WI38 (cell line): ENCODE measurements around the gene C1QL4.
"Not testable (repeated sequence)": the region's sequence is repeated elsewhere in the genome, so short reads cannot be mapped to it uniquely, and the experiment has no call there.

ENCODE experiments used
- H3K4me3 ChIP-seq: 2 replicates; pipeline ENCODE4 v1.5.1; 2011; ENCODE audit warnings: low read depth, mild to moderate bottlenecking, control low read depth, low read length
- CTCF ChIP-seq: IDR thresholded peaks from 2 replicates; pipeline ENCODE4 v1.5.1; 2012; ENCODE audit warnings: low read depth, mild to moderate bottlenecking, control low read depth, low read length

The C1QL4 gene

GRCh38 chr12:49288922-49289555, 47.9 kb downstream of the C1QL4 start:
- no peak for TF ChIP-seq CTCF
- no peak overlapping the region for H3K4me3 ChIP-seq

GRCh38 chr12:49288412-49288853, 48.6 kb downstream of the C1QL4 start:
- no peak overlapping the region for H3K4me3 ChIP-seq
- peak; percentile 64 for TF ChIP-seq CTCF

- no peak overlapping the region for H3K4me3 ChIP-seq
- TF ChIP-seq CTCF = no peak
Measured at GRCh38 chr12:49287876-49288275, 49.1 kb downstream of the C1QL4 start.

DNA sequence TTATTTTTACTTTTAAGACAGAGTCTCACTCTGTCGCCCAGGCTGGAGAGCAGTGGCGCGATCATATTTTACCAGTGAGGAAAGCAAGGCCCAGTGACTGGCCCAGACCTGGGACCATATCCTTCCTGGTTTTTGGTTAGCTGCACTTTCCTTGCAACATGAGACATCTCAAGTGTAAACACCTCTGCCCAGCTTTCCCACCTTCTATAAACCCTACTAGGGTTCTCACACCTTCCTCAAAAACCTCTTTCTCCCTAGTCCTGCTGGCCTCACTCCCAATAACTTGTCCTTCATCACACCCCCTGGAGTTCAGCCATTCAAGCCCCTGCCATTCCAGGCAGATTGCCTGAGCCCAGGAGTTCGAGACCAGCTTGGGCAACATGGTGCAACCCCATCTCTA, 52.3 kb downstream of the C1QL4 start:
- no peak for TF ChIP-seq CTCF

DNA sequence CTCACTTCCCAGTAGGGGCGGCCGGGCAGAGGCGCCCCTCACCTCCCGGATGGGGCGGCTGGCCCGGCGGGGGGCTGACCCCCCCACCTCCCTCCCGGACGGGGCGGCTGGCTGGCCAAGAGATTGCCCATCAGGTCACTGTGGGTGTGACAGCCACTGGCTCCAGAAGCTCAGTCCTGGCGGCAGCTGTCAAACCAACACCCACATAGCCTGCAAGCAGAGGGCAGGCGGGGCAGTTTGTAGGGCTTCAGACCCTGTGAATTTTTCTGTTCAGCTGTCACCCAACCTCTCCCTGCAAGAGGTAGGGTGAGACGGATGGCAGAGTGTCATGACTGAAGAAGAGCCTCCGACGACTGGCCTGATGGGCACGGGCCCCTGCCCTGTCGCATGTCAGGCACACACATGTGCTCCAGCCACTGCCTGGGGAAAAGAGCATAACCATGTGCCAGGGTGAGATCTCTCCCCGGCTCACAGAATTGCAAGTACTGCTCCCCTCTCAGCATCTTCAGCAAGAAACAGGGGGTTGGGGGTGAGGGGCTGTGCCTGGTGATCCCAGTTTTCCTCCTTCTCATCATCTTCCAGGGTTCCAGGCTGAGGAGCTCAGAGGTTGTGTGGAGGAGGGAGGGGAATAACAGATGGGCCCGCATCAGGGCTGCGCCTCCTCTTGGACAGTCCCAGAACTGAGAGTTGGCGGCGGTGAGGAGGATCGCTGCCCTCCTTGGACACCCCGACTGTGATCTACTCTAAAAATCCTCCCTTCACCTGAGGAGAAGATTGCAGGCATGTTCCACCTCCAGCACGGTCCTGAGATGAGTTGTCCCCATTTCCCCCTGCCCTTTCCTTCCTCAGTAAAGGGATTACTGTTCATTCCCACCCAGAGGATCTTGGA, 53.2 kb downstream of the C1QL4 start:
- TF ChIP-seq CTCF = 0 out of 2 replicates have a peak, but pooled peaks have one; percentile 2
- H3K4me3 ChIP-seq = no peak overlapping the region

More for the DNA sequence above, 52.3 kb downstream of the C1QL4 start:
- no peak overlapping the region for H3K4me3 ChIP-seq

DNA sequence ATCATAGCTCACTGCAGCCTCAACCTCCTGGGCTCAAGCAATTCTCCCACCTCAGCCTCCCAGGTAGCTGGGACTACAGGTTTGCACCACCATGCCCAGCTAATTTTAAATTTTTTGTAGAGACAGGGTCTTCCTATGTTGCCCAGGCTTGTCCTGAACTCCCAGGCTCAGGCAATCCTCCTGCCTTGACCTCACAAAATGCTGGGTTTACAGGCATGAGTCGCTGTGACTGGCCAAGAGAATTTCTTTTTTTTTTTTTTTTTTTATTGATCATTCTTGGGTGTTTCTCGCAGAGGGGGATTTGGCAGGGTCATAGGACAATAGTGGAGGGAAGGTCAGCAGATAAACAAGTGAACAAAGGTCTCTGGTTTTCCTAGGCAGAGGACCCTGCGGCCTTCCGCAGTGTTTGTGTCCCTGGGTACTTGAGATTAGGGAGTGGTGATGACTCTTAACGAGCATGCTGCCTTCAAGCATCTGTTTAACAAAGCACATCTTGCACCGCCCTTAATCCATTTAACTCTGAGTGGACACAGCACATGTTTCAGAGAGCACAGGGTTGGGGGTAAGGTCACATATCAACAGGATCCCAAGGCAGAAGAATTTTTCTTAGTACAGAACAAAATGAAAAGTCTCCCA, 54.1 kb downstream of the C1QL4 start:
- H3K4me3 ChIP-seq = not testable (repeated sequence)
